Gastroesophageal sphincter (tissue), 3 donors: ENCODE data around the gene LRFN2.

Experiments
- EP300 ChIP-seq: sonication (generic); formaldehyde crosslinking; IDR thresholded peaks from one replicate; pipeline ENCODE4 v1.6.1; 2017; ENCODE audit warnings: antibody characterized with exemption, mild to moderate bottlenecking
- POLR2A ChIP-seq, 2 donors: fragments of 450-650 bp; IDR thresholded peaks; one replicate each; pipeline ENCODE4 v1.6.1; 2017; ENCODE audit warnings: antibody characterized with exemption in 2 of 2, mild to moderate bottlenecking in 2 of 2, moderate library complexity in 1 of 2
- POLR2AphosphoS5 ChIP-seq: sonication (generic); formaldehyde crosslinking; IDR thresholded peaks from one replicate; pipeline ENCODE4 v1.6.1; 2017; ENCODE audit warnings: antibody characterized with exemption
- TF ChIP-seq, protein P1 (sequence below), 4 experiments: fragments of 200-600 bp in 2 of 4; fragments of 450-650 bp in 2 of 4; sonication (generic) in 1 of 4; IDR thresholded peaks; one replicate each; pipeline ENCODE4 v1.5.1; 2017 to 2019; ENCODE audit warnings: antibody characterized with exemption in 4 of 4, mild to moderate bottlenecking in 2 of 4, moderate library complexity in 2 of 4

DNA sequence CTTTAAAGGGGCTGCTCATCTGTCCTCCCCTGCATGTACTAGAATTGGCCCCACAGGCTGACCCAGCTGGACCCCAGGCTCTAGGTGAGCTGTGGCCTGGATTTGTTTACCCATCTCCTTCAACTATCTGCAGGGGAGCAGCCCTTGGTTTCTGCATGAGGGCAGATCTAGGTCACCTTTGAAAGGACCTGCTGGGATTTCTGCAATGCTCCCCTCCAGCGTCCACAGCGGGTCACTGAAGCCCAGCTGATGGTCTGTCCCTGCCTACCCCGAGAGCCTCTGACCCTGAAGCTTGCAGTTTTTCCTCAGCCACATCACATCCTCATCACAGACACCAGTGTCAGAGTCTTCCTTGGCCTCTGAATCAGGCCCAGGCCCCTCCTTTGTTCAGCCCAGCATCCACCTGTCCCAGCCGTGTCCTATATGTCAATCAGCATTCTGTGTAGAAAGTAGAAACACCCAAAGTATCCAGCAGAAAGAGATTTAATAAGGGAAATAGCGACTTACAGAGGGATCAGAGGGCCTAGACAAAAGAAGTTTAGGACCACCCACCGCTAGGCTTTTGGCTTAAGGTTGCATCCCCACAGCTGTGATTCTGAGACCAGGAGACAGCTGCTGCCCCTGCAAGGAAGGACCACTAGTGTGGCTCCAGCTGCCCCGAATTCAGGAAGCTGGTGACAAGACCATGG is 243.1 kb downstream of the LRFN2 start:
- TF ChIP-seq POLR2A (IDR thresholded peaks at IDR 0.05) = no peak
- TF ChIP-seq, protein P1, sequence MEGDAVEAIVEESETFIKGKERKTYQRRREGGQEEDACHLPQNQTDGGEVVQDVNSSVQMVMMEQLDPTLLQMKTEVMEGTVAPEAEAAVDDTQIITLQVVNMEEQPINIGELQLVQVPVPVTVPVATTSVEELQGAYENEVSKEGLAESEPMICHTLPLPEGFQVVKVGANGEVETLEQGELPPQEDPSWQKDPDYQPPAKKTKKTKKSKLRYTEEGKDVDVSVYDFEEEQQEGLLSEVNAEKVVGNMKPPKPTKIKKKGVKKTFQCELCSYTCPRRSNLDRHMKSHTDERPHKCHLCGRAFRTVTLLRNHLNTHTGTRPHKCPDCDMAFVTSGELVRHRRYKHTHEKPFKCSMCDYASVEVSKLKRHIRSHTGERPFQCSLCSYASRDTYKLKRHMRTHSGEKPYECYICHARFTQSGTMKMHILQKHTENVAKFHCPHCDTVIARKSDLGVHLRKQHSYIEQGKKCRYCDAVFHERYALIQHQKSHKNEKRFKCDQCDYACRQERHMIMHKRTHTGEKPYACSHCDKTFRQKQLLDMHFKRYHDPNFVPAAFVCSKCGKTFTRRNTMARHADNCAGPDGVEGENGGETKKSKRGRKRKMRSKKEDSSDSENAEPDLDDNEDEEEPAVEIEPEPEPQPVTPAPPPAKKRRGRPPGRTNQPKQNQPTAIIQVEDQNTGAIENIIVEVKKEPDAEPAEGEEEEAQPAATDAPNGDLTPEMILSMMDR (IDR thresholded peaks at IDR 0.05) = no peak
- no peak for TF ChIP-seq EP300
- TF ChIP-seq POLR2AphosphoS5 = no peak
